HCT116 (cell line): ENCODE data around the gene ADGRL3. TPM values are rescaled to one million over a fixed set of nuclear protein-coding genes. Genes with fewer than 3 reads are reported as not detected.

Source experiments
- ATAC-seq: fragments of 200-7000 bp; cut with Tn5 transposase; 2 replicates; pipeline ENCODE4 v1.9.1; 2020; ENCODE audit warnings: mild to moderate bottlenecking, moderate library complexity
- BruUV-seq: library from RNA; stranded (reverse); fragments of 400-500 nt; replicated peaks from 2 replicates; lab custom pipeline; 2021; lab: Mats Ljungman, UMichigan
- CTCF ChIA-PET: fragments of 300-600 bp; sonication (Branson Sonifier 250); formaldehyde crosslinking; loops from one replicate; lab custom pipeline; 2021; ENCODE audit warnings: antibody characterized with exemption; lab: Charles Lee
- POLR2A ChIA-PET: fragments of 300-600, 350-600 bp; sonication (Branson Sonifier 250); formaldehyde crosslinking; loops from one replicate; lab custom pipeline; 2021; ENCODE audit warnings: antibody characterized with exemption; lab: Charles Lee
- RAD21 ChIA-PET, 2 experiments: fragments of 300-600 bp; sonication (Branson Sonifier 250); formaldehyde crosslinking; loops; one replicate each; lab custom pipeline; 2023; ENCODE audit warnings: low total read pairs in 2 of 2; ENCODE audit not compliant: uncharacterized antibody in 2 of 2, unreplicated experiment in 2 of 2, low non-redundant PET in 1 of 2; lab: Charles Lee
- DNase-seq: peaks from one replicate; pipeline ENCODE4 v3.0.0-alpha.2; 2010; ENCODE audit warnings: low read depth, low spot score
- H2AFZ ChIP-seq: fragments of 200-600 bp; shearing (Covaris generic), sonication (generic); 2 replicates; pipeline ENCODE4 v1.6.1; 2017; ENCODE audit warnings: low read depth, mixed run types, mixed read lengths, antibody characterized with exemption, low read length; ENCODE audit not compliant: poor library complexity, severe bottlenecking
- H3K27ac ChIP-seq: 2 replicates; pipeline ENCODE4 v1.5.1; 2012; ENCODE audit warnings: low read depth, low read length
- H3K27me3 ChIP-seq: fragments of 200-600 bp; sonication (generic); 2 replicates; pipeline ENCODE4 v1.6.1; 2016; ENCODE audit warnings: mixed run types, low read length, mixed read lengths; ENCODE audit not compliant: insufficient read depth
- H3K36me3 ChIP-seq, 2 experiments: fragments of 200-500 bp in 1 of 2; fragments of 200-600 bp in 1 of 2; sonication (Bioruptor generic) in 1 of 2; sonication (generic) in 1 of 2; 2 replicates each; pipeline versions ENCODE4 v1.5.1 to v1.6.1; 2014 to 2016; ENCODE audit warnings: low read length in 2 of 2, inconsistent platforms in 1 of 2, mixed read lengths in 1 of 2, mixed run types in 1 of 2; ENCODE audit not compliant: insufficient read depth in 2 of 2, control insufficient read depth in 1 of 2
- H3K4me1 ChIP-seq, 2 experiments: fragments of 200-600 bp in 1 of 2; sonication (generic) in 1 of 2; 2 replicates each; pipeline versions ENCODE4 v1.5.1 to v1.6.1; 2012 to 2017; ENCODE audit warnings: low read length in 2 of 2, inconsistent platforms in 1 of 2, mild to moderate bottlenecking in 1 of 2, mixed read lengths in 1 of 2, mixed run types in 1 of 2, moderate library complexity in 1 of 2; ENCODE audit not compliant: insufficient read depth in 2 of 2, control insufficient read depth in 1 of 2
- H3K4me2 ChIP-seq: fragments of 200-600 bp; sonication (generic); 2 replicates; pipeline ENCODE4 v1.6.1; 2017; ENCODE audit warnings: mixed run types, low read length, mixed read lengths
- H3K4me3 ChIP-seq, 2 experiments: fragments of 200-600 bp in 1 of 2; sonication (generic) in 1 of 2; replicated peaks in 1 of 2; 2 replicates each; pipeline ENCODE4 v1.5.1; 2011 to 2016; ENCODE audit warnings: low read length in 2 of 2, control low read depth in 1 of 2, low read depth in 1 of 2, mild to moderate bottlenecking in 1 of 2, mixed read lengths in 1 of 2, mixed run types in 1 of 2
- H3K79me2 ChIP-seq: fragments of 200-600 bp; sonication (generic); 2 replicates; pipeline ENCODE4 v1.6.1; 2017; ENCODE audit warnings: mild to moderate bottlenecking, mixed run types, low read length, moderate library complexity, mixed read lengths; ENCODE audit not compliant: insufficient read depth
- H3K9ac ChIP-seq: fragments of 200-600 bp; sonication (generic); 2 replicates; pipeline ENCODE4 v1.6.1; 2016; ENCODE audit warnings: low read length, mixed read lengths
- H3K9me2 ChIP-seq: fragments of 200-600 bp; sonication (generic), shearing (Covaris generic); 2 replicates; pipeline ENCODE4 v1.6.1; 2017; ENCODE audit warnings: mixed run types, mild to moderate bottlenecking, moderate library complexity; ENCODE audit not compliant: insufficient read depth
- H3K9me3 ChIP-seq, 2 experiments: fragments of 200-500 bp in 1 of 2; fragments of 200-600 bp in 1 of 2; sonication (Bioruptor generic) in 1 of 2; sonication (generic) in 1 of 2; 2 replicates each; pipeline ENCODE4 v1.6.1; 2014 to 2017; ENCODE audit warnings: low read length in 2 of 2, mixed read lengths in 2 of 2, inconsistent platforms in 1 of 2, low read depth in 1 of 2, mild to moderate bottlenecking in 1 of 2, mixed run types in 1 of 2, moderate library complexity in 1 of 2; ENCODE audit not compliant: control insufficient read depth in 1 of 2, insufficient read depth in 1 of 2
- H4K20me1 ChIP-seq: fragments of 200-600 bp; sonication (generic), shearing (Covaris generic); 2 replicates; pipeline ENCODE4 v1.6.1; 2017; ENCODE audit warnings: mixed run types, mild to moderate bottlenecking, moderate library complexity; ENCODE audit not compliant: insufficient read depth
- CBX3 ChIP-seq: IDR thresholded peaks from 2 replicates; pipeline ENCODE4 v1.6.1; 2012; ENCODE audit warnings: low read depth
- CEBPB ChIP-seq: IDR thresholded peaks from 2 replicates; pipeline ENCODE4 v1.6.1; 2012; ENCODE audit warnings: low read depth
- EGR1 ChIP-seq: IDR thresholded peaks from 2 replicates; pipeline ENCODE4 v1.6.1; 2012; ENCODE audit warnings: low read depth
- ELF1 ChIP-seq: IDR thresholded peaks from 2 replicates; pipeline ENCODE4 v1.6.1; 2012; ENCODE audit warnings: low read depth, borderline replicate concordance
- EZH2 ChIP-seq: fragments of 200-600 bp; sonication (generic); IDR thresholded peaks from 2 replicates; pipeline ENCODE4 v1.6.1; 2017; ENCODE audit warnings: antibody characterized with exemption, mixed run types
- EZH2phosphoT487 ChIP-seq: fragments of 200-600 bp; IDR thresholded peaks from 2 replicates; pipeline ENCODE4 v1.6.1; 2018; ENCODE audit warnings: antibody characterized with exemption, borderline replicate concordance
- FOSL1 ChIP-seq: IDR thresholded peaks from 2 replicates; pipeline ENCODE4 v1.6.1; 2012; ENCODE audit warnings: low read depth
- JUND ChIP-seq: IDR thresholded peaks from 2 replicates; pipeline ENCODE4 v1.6.1; 2012
- RAD21 ChIP-seq: IDR thresholded peaks from 2 replicates; pipeline ENCODE4 v1.6.1; 2012; ENCODE audit warnings: low read depth, mild to moderate bottlenecking
- SIN3A ChIP-seq: IDR thresholded peaks from 2 replicates; pipeline ENCODE4 v1.6.1; 2012; ENCODE audit warnings: low read depth
- SP1 ChIP-seq: IDR thresholded peaks from 2 replicates; pipeline ENCODE4 v1.6.1; 2012; ENCODE audit warnings: low read depth
- SRF ChIP-seq: IDR thresholded peaks from 2 replicates; pipeline ENCODE4 v1.6.1; 2012; ENCODE audit warnings: low read depth
- TCF7L2 ChIP-seq: IDR thresholded peaks from 2 replicates; pipeline ENCODE4 v1.7.0; 2011; ENCODE audit warnings: borderline replicate concordance, inconsistent platforms; ENCODE audit not compliant: insufficient read depth, insufficient read length; ENCODE audit errors: extremely low read depth
- YY1 ChIP-seq: IDR thresholded peaks from 2 replicates; pipeline ENCODE4 v1.6.1; 2011; ENCODE audit warnings: low read length, low read depth, moderate library complexity, mild to moderate bottlenecking; ENCODE audit not compliant: insufficient replicate concordance; ENCODE audit errors: extremely low read depth
- ZNF274 ChIP-seq: fragments of 200-500 bp; sonication (Bioruptor generic); IDR thresholded peaks from 2 replicates; pipeline ENCODE4 v1.6.1; 2014; ENCODE audit warnings: mild to moderate bottlenecking, low read depth, low read length, inconsistent platforms
- intact Hi-C: fragments of 100-400 bp; cut with micrococcal nuclease; formaldehyde crosslinking; loops from 2 replicates; pipeline ENCODE4 v1.10.0; 2022
- total RNA-seq: library from RNA; stranded (reverse); gene quantifications from one replicate; pipeline ENCODE4 v1.2.1, GENCODE V29; 2021; ENCODE audit not compliant: unreplicated experiment
- TF ChIP-seq, protein P1 (sequence below): IDR thresholded peaks from 2 replicates; pipeline ENCODE4 v1.6.1; 2012
- TF ChIP-seq, protein P2 (sequence below): IDR thresholded peaks from 2 replicates; pipeline ENCODE4 v1.6.1; 2012; ENCODE audit warnings: low read depth
- TF ChIP-seq, protein P3 (sequence below): IDR thresholded peaks from 2 replicates; pipeline ENCODE4 v1.6.1; 2012
- TF ChIP-seq, protein P4 (sequence below), 3 experiments: fragments of 200-600 bp in 1 of 3; sonication (generic) in 1 of 3; IDR thresholded peaks in 2 of 3; conservative IDR thresholded peaks in 1 of 3; 2 replicates each; pipeline ENCODE4 v1.5.1; 2012 to 2017; ENCODE audit warnings: low read depth in 2 of 3, low read length in 2 of 3, antibody characterized with exemption in 1 of 3, borderline replicate concordance in 1 of 3, control low read depth in 1 of 3, mild to moderate bottlenecking in 1 of 3, mixed read lengths in 1 of 3, mixed run types in 1 of 3, moderate library complexity in 1 of 3; ENCODE audit not compliant: insufficient read depth in 1 of 3

ADGRL3 gene
- total RNA-seq, 1 experiment from 2014 or later, result not detected

DNA sequence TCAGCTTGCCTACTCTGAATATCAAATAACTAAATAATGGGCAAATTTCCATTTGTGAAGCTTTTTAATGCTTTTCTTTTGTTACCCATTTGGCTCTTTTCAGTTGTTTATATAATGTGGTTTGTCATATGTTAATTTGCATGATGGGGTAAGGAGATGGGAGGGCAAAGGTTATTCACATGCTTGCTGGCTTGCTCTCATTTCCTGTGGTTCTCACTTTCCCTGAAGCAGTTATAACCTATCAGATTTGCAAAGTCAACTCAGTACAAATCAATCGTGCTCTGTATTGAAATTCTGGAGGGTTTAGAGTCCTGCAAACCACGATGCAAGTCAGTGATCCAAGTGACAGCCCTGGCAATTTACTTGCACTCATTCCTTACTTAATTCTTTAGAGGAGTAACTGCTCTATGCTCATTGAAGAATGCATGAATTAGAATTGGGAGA, 711.2 kb downstream of the ADGRL3 start:
- ChIA-PET CTCF (no interaction called here), RAD21 (no interaction called here), POLR2A (no interaction called here)
- H2AFZ ChIP-seq, result no peak overlapping the region
- H3K27me3 ChIP-seq, result no peaks in the 10 kb centered on the region
- no peak for ATAC-seq
- intact Hi-C loops, result no loop called here
- no TSS peak for BruUV-seq
- H3K9ac ChIP-seq, result no peak overlapping the region
- no peak overlapping the region for H3K27ac ChIP-seq
- no peaks in the 10 kb centered on the region for H4K20me1 ChIP-seq
- no peak for DNase-seq
- H3K36me3 ChIP-seq, result no peaks in the 10 kb centered on the region
- no peak overlapping the region for H3K4me3 ChIP-seq
- no peak overlapping the region for H3K4me2 ChIP-seq
- no peaks in the 10 kb centered on the region for H3K79me2 ChIP-seq
- H3K9me2 ChIP-seq, result no peaks in the 10 kb centered on the region
- peaks cover 6 to 9% of the 10 kb centered on the region in 2 experiments; a peak in 2 of 4 replicates for H3K9me3 ChIP-seq
- H3K4me1 ChIP-seq, result no peaks in the 10 kb centered on the region
- TF ChIP-seq CBX3 (no peak), EZH2 (no peak), SP1 (no peak), EGR1 (no peak), CEBPB (no peak), YY1 (no peak), TCF7L2 (no peak), ELF1 (no peak), EZH2phosphoT487 (no peak), SIN3A (no peak), ZNF274 (no peak), RAD21 (no peak), SRF (no peak), FOSL1 (no peak), JUND (no peak)
- TF ChIP-seq, protein P1, sequence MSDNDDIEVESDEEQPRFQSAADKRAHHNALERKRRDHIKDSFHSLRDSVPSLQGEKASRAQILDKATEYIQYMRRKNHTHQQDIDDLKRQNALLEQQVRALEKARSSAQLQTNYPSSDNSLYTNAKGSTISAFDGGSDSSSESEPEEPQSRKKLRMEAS, result no peak
- TF ChIP-seq, protein P2, sequence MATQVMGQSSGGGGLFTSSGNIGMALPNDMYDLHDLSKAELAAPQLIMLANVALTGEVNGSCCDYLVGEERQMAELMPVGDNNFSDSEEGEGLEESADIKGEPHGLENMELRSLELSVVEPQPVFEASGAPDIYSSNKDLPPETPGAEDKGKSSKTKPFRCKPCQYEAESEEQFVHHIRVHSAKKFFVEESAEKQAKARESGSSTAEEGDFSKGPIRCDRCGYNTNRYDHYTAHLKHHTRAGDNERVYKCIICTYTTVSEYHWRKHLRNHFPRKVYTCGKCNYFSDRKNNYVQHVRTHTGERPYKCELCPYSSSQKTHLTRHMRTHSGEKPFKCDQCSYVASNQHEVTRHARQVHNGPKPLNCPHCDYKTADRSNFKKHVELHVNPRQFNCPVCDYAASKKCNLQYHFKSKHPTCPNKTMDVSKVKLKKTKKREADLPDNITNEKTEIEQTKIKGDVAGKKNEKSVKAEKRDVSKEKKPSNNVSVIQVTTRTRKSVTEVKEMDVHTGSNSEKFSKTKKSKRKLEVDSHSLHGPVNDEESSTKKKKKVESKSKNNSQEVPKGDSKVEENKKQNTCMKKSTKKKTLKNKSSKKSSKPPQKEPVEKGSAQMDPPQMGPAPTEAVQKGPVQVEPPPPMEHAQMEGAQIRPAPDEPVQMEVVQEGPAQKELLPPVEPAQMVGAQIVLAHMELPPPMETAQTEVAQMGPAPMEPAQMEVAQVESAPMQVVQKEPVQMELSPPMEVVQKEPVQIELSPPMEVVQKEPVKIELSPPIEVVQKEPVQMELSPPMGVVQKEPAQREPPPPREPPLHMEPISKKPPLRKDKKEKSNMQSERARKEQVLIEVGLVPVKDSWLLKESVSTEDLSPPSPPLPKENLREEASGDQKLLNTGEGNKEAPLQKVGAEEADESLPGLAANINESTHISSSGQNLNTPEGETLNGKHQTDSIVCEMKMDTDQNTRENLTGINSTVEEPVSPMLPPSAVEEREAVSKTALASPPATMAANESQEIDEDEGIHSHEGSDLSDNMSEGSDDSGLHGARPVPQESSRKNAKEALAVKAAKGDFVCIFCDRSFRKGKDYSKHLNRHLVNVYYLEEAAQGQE, result no peak
- TF ChIP-seq, protein P3, sequence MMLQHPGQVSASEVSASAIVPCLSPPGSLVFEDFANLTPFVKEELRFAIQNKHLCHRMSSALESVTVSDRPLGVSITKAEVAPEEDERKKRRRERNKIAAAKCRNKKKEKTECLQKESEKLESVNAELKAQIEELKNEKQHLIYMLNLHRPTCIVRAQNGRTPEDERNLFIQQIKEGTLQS, result no peak
- TF ChIP-seq, protein P4, sequence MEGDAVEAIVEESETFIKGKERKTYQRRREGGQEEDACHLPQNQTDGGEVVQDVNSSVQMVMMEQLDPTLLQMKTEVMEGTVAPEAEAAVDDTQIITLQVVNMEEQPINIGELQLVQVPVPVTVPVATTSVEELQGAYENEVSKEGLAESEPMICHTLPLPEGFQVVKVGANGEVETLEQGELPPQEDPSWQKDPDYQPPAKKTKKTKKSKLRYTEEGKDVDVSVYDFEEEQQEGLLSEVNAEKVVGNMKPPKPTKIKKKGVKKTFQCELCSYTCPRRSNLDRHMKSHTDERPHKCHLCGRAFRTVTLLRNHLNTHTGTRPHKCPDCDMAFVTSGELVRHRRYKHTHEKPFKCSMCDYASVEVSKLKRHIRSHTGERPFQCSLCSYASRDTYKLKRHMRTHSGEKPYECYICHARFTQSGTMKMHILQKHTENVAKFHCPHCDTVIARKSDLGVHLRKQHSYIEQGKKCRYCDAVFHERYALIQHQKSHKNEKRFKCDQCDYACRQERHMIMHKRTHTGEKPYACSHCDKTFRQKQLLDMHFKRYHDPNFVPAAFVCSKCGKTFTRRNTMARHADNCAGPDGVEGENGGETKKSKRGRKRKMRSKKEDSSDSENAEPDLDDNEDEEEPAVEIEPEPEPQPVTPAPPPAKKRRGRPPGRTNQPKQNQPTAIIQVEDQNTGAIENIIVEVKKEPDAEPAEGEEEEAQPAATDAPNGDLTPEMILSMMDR (IDR thresholded peaks at IDR 0.05 in 2 of 3, conservative IDR thresholded peaks at IDR 0.05 in 1 of 3; ENCODE audit: borderline replicate concordance in 1 of 3, insufficient read depth in 1 of 3, low read depth in 2 of 3, low read length in 2 of 3), result no peak
